Nephron (organoid): ENCODE data around the gene SYT9.

Experiments
- H3K27ac Mint-ChIP-seq, 3 experiments: 2 replicates each; pipeline ENCODE4 v1.8.0; 2020; ENCODE audit warnings: mixed read lengths in 3 of 3, mild to moderate bottlenecking in 2 of 3, moderate library complexity in 1 of 3
- H3K27me3 Mint-ChIP-seq: 2 replicates; pipeline ENCODE4 v1.8.0; 2021; ENCODE audit warnings: low read depth, mild to moderate bottlenecking, moderate library complexity, mixed read lengths
- H3K36me3 Mint-ChIP-seq: 2 replicates; pipeline ENCODE4 v1.8.0; 2020; ENCODE audit warnings: low read depth, mixed read lengths
- H3K4me1 Mint-ChIP-seq: 2 replicates; pipeline ENCODE4 v1.8.0; 2020; ENCODE audit warnings: mixed read lengths
- H3K4me3 Mint-ChIP-seq, 3 experiments: 2 replicates each; pipeline ENCODE4 v1.8.0; 2020; ENCODE audit warnings: mild to moderate bottlenecking in 3 of 3, mixed read lengths in 3 of 3, moderate library complexity in 2 of 3
- H3K9me3 Mint-ChIP-seq: 2 replicates; pipeline ENCODE4 v1.8.0; 2020; ENCODE audit warnings: mixed read lengths
- CTCF ChIP-seq, 3 experiments: fragments of 200-600 bp; sonication (generic); IDR thresholded peaks; one replicate each; pipeline ENCODE4 v1.5.0; 2021; ENCODE audit warnings: antibody characterized with exemption in 3 of 3; ENCODE audit not compliant: unreplicated experiment in 3 of 3

The SYT9 gene

DNA sequence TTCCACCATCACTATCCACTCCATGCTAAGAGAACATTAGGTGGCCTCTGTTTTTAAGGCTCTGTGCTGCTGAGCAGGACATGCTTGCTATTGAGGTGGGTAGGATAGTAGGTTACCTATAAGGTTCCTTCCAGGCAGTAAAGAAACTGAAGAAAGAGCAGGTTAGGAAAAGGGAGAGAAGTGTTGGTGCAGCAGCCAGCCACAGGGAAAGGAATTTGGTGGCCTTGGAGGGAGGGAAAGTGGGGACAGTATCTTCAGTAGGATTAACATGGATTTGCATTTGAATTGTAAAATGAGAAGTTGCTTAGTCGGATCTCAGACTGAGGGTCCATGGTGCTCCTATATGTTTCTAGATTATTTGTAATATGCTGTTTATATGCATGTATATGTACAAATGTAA, 184.4 kb downstream of the SYT9 start:
- Mint-ChIP-seq H3K4me3 (no peak overlapping the region), H3K36me3 (no peaks in the 10 kb centered on the region), H3K27me3 (no peaks in the 10 kb centered on the region), H3K27ac (no peak overlapping the region), H3K9me3 (no peaks in the 10 kb centered on the region), H3K4me1 (peaks cover 14% of the 10 kb centered on the region)
- TF ChIP-seq CTCF (IDR thresholded peaks at IDR 0.05; ENCODE audit: unreplicated experiment in 3 of 3), result no peak

DNA sequence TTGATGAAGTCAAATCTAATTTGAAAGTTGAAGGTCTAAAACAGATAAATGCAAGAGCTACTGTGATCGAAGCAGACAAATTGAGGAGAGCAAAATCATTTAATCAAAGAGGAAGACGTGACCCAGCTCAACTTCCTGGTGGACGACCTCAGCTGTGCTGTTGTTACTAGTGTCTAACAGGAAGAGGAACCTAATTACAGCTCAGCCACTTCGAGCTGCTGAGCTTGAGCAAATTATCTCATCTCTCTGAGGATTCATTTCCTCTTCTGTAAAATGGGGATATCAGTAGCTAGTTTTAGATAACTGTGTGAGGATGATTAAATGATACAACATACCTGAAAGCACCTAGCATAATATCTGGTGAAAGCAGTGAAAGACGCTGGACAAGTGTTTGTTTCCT, 185.0 kb downstream of the SYT9 start:
- Mint-ChIP-seq H3K27me3 (no peaks in the 10 kb centered on the region), H3K36me3 (no peaks in the 10 kb centered on the region), H3K4me3 (no peak overlapping the region), H3K9me3 (no peaks in the 10 kb centered on the region), H3K27ac (no peak overlapping the region), H3K4me1 (peaks cover 14% of the 10 kb centered on the region)
- TF ChIP-seq CTCF (IDR thresholded peaks at IDR 0.05; ENCODE audit: unreplicated experiment in 3 of 3), result no peak

- Mint-ChIP-seq H3K27ac (no peak overlapping the region), H3K9me3 (no peaks in the 10 kb centered on the region), H3K4me1 (peaks cover 14% of the 10 kb centered on the region), H3K36me3 (no peaks in the 10 kb centered on the region), H3K4me3 (no peak overlapping the region), H3K27me3 (no peaks in the 10 kb centered on the region)
- no peak for TF ChIP-seq CTCF (IDR thresholded peaks at IDR 0.05; ENCODE audit: unreplicated experiment in 3 of 3)
These were observed 186.0 kb downstream of the SYT9 start for GRCh38 chr11:7437696-7438095.

DNA sequence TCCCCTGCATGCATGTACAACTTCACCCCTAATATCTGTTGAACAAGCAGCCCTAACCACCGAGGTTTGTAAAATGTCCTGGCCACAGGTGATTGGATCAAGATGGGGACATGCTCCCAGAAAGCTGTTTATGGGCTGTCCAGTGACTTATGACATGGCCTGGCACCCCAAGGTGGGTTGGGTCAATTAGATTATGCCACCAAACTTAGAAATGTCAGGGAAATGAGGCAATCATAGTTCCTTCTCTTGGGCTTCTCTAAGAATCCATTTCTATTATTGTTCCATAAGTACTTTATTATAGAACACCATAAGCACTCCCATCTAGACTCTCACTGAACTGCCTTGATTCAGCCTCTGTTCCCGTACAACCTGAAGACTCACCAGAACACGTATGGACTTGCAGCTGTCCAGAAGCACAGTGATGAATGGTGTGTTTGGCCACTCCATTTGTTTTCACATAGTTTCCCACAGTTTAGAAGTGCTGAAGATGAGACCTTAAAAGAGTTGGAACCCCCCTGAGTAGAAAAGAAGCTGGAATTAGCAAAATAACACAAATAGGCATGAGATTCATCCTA, 188.1 kb downstream of the SYT9 start:
- peaks cover 25% of the 10 kb centered on the region for H3K4me1 Mint-ChIP-seq
- no peak overlapping the region for H3K27ac Mint-ChIP-seq
- no peaks in the 10 kb centered on the region for H3K9me3 Mint-ChIP-seq
- H3K27me3 Mint-ChIP-seq, result no peaks in the 10 kb centered on the region
- H3K36me3 Mint-ChIP-seq, result no peaks in the 10 kb centered on the region
- no peak overlapping the region for H3K4me3 Mint-ChIP-seq
- TF ChIP-seq CTCF (IDR thresholded peaks at IDR 0.05; ENCODE audit: unreplicated experiment in 3 of 3), result no peak

DNA sequence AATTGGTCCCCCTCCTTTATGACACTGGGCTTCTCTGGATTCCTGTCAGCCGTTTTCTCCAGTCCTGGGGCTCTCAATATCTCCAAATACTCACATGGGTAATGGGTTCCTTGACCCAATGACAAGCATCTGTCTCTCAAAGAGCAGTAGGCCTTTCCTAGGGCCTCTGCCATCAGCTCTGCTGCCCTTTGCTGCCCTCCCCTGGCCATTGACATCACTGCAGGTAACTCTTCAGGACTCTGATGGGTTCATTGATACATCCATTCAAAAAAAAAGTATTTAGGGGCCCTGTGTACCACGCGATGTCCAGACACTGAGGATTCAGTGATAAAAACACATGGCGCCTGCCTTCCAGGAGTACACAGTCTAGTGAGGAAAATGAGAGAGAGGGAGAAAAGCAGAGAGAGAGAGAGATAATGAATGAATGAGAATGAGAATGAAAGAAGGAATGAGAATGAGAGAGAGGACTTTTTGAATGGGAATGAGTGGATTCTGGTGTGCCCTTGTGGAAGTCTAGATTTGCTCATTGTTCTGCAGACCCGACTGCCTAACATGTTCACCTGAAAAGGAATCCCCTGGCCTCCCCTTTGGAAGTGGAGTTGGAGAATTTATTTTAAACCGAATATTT, 191.0 kb downstream of the SYT9 start:
- H3K9me3 Mint-ChIP-seq, result no peaks in the 10 kb centered on the region
- H3K4me3 Mint-ChIP-seq, result no peak overlapping the region
- no peaks in the 10 kb centered on the region for H3K27me3 Mint-ChIP-seq
- H3K36me3 Mint-ChIP-seq, result no peaks in the 10 kb centered on the region
- TF ChIP-seq CTCF (IDR thresholded peaks at IDR 0.05; ENCODE audit: unreplicated experiment in 3 of 3), result peak; percentile 87 to 89 (median 87)
- no peak overlapping the region for H3K27ac Mint-ChIP-seq
- peaks cover 20% of the 10 kb centered on the region for H3K4me1 Mint-ChIP-seq
